Measurements from ENCODE around the gene ATP6V0C. TPM values are rescaled to one million over a fixed set of nuclear protein-coding genes. Genes with fewer than 3 reads are reported as not detected.

ATP6V0C gene
- total RNA-seq, 1 donor from 2014 or later: 7.9 TPM

DNA sequence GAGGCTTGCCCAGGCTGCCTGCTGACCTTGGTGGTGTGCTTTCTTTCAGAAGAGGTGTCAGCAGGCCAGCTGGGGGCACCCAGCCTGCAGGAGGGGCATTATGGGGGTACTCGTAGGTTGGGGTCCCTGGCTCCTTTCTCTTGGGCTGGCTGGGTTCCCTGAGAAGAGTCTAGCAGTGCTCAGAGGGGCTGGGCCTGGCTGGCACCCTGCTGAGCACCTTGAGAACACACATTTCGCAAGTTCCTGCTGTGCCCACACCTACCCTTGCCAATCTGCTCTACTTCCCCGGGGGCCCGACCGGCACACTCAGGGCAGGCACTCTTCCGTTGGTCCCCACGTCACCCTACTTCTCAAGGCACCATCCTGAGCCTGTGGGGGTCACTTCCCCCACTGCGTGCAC is 12.4 kb downstream of the ATP6V0C start:
- TF ChIP-seq, protein P1, sequence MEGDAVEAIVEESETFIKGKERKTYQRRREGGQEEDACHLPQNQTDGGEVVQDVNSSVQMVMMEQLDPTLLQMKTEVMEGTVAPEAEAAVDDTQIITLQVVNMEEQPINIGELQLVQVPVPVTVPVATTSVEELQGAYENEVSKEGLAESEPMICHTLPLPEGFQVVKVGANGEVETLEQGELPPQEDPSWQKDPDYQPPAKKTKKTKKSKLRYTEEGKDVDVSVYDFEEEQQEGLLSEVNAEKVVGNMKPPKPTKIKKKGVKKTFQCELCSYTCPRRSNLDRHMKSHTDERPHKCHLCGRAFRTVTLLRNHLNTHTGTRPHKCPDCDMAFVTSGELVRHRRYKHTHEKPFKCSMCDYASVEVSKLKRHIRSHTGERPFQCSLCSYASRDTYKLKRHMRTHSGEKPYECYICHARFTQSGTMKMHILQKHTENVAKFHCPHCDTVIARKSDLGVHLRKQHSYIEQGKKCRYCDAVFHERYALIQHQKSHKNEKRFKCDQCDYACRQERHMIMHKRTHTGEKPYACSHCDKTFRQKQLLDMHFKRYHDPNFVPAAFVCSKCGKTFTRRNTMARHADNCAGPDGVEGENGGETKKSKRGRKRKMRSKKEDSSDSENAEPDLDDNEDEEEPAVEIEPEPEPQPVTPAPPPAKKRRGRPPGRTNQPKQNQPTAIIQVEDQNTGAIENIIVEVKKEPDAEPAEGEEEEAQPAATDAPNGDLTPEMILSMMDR (IDR thresholded peaks at IDR 0.05; ENCODE audit: insufficient read depth, low read length, severe bottlenecking): no peak
- DNase-seq (ENCODE audit: low read depth) (no peak), FAIRE-seq (no peak)
- Histone ChIP-seq H3K36me3 (ENCODE audit: control insufficient read depth, insufficient read depth, low read length) (peaks cover 22% of the 10 kb centered on the region), H3K4me3 (ENCODE audit: low read depth, low read length) (no peak overlapping the region), H3K27me3 (ENCODE audit: control insufficient read depth, insufficient read depth, low read length) (no peaks in the 10 kb centered on the region)

DNA sequence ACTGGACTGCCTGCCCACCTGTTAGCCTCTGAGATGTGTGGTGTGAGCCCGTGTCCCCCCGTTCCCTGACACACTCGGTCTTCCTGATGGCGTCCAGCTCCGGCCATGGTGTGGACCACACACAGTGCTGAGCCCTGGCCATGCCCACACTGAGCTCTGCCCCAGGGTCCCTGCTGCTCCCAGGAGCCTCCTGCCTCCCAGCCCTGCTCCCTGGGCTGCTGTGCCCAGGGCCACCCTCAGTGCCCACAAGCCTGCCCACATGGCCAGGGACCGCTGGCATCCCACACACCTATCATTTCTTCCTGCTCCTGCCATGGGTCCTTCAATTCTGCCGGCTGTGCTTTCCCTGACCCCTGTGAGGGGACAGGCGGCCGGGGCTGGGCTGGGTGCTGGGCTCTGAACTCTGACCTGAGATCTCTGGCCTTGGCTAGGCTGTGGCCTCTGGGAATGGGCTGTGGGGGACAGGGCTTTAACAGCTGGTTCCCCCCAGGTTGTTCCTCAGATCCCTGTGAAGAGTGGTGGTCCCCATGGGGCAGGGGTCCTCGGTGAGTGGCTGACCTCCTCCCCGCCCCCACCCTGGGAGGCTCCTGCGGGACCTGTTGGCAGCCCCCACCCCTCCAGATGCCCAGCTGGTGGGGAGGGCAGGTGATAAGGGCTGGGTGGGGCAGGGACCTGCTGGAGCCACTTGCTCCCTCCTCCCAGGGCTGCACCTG is 13.5 kb downstream of the ATP6V0C start:
- TF ChIP-seq, protein P1 (IDR thresholded peaks at IDR 0.05; ENCODE audit: insufficient read depth, low read length, severe bottlenecking): no peak
- H3K27me3 ChIP-seq (ENCODE audit: control insufficient read depth, insufficient read depth, low read length): no peaks in the 10 kb centered on the region
- DNase-seq (ENCODE audit: low read depth) (no peak), FAIRE-seq (no peak)
- H3K36me3 ChIP-seq (ENCODE audit: control insufficient read depth, insufficient read depth, low read length): peaks cover 19% of the 10 kb centered on the region
- H3K4me3 ChIP-seq (ENCODE audit: low read depth, low read length): no peak overlapping the region

DNA sequence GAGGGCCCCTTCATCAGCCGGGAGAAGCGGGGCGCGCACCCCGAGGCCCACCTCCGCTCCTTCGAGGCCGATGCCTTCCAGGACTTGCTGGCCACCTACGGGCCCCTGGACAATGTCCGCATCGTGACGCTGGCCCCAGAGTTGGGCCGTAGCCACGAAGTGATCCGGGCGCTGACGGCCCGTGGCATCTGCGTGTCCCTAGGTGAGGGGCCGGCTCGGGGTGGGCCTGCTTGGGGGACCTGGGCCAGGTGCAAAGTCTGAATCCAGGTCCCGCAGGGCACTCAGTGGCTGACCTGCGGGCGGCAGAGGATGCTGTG is 14.0 kb downstream of the ATP6V0C start:
- no peak overlapping the region for H3K4me3 ChIP-seq (ENCODE audit: low read depth, low read length)
- H3K27me3 ChIP-seq (ENCODE audit: control insufficient read depth, insufficient read depth, low read length): no peaks in the 10 kb centered on the region
- peaks cover 19% of the 10 kb centered on the region for H3K36me3 ChIP-seq (ENCODE audit: control insufficient read depth, insufficient read depth, low read length)
- TF ChIP-seq, protein P1 (IDR thresholded peaks at IDR 0.05; ENCODE audit: insufficient read depth, low read length, severe bottlenecking): no peak
- no peak for FAIRE-seq
- DNase-seq (ENCODE audit: low read depth): no peak

DNA sequence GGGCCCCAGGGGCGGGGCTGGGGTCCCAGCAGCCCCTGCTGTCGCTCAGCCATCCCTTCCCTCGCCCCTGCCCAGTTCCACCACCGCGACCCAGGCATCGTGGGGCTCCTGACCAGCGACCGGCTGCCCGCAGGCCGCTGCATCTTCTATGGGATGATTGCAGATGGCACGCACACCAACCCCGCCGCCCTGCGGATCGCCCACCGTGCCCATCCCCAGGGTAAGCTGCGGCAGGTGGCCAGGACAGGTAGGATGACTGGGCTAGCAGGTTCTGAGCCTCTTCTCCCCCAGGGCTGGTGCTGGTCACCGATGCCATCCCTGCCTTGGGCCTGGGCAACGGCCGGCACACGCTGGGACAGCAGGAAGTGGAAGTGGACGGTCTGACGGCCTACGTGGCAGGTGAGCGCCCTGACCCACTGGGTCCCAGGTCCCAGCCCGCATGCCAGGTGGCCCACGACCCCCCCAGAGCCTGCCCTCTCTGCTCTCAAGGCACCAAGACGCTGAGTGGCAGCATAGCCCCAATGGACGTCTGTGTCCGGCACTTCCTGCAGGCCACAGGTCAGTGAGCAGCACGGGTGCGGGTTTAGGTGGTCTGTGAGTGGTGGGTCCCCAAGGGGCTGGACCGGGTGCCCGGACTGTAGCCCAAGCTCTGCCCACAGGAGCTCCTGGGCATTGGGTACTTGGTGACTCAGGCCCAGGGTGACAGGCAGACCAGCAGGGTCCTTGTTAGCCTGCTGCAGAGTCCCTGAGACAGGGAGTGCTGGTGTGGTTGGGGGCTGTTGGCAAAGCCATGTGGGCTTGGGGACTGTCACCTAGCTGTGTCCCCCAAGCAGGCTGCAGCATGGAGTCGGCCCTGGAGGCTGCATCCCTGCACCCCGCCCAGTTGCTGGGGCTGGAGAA is 14.7 kb downstream of the ATP6V0C start:
- Histone ChIP-seq H3K36me3 (ENCODE audit: control insufficient read depth, insufficient read depth, low read length) (peaks cover 16% of the 10 kb centered on the region), H3K27me3 (ENCODE audit: control insufficient read depth, insufficient read depth, low read length) (no peaks in the 10 kb centered on the region), H3K4me3 (ENCODE audit: low read depth, low read length) (no peak overlapping the region)
- TF ChIP-seq, protein P1 (IDR thresholded peaks at IDR 0.05; ENCODE audit: insufficient read depth, low read length, severe bottlenecking): no peak
- FAIRE-seq: no peak
- DNase-seq (ENCODE audit: low read depth): no peak

DNA sequence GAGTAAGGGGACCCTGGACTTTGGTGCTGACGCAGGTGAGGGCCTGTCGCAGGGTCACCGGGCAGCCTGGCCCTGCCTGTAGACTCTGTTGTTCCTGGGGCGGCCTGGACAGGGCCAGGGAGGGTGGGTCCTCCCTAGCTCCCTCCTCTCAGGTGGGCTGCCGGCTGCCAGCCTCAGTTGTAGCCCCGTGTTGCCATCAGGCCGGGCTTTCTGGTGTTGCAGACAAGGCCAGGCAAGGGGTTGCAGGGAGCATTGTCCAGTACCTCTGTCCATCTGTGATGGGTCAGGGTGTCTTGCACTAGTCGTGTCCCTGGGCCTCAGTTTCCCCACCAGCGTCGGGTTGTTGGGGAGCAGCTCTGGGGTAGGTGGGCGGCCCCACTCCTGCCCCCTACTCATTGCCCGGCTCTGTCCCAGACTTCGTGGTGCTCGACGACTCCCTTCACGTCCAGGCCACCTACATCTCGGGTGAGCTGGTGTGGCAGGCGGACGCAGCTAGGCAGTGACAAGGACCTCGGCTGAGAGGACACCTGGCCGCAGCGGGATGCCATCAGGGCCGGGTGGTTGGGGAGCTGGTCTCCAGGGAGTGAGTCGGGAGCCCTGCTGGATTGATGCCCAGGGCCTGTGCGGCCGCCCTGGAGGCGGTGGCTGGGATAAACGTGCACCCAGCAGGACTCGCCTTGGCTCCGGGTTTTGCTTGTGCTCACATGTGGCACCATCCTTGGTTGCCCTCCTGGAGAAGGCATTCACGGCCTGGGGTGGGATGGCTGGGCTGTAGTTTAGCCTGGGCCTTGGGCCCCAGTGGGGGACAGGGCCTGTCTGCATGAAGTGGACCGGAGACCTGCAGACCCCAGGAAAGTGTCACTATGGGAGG is 15.5 kb downstream of the ATP6V0C start:
- no peaks in the 10 kb centered on the region for H3K27me3 ChIP-seq (ENCODE audit: control insufficient read depth, insufficient read depth, low read length)
- FAIRE-seq (peak; percentile 83), DNase-seq (ENCODE audit: low read depth) (no peak)
- no peak overlapping the region for H3K4me3 ChIP-seq (ENCODE audit: low read depth, low read length)
- TF ChIP-seq, protein P1 (IDR thresholded peaks at IDR 0.05; ENCODE audit: insufficient read depth, low read length, severe bottlenecking): no peak
- peaks cover 12% of the 10 kb centered on the region for H3K36me3 ChIP-seq (ENCODE audit: control insufficient read depth, insufficient read depth, low read length)

Measured in bronchial epithelial cell (primary cell).